DMS 273 (cell line): ENCODE results near the gene UTF1.

Source experiments
- DNase-seq: peaks from one replicate; lab custom pipeline; 2025; ENCODE audit not compliant: unreplicated experiment; lab: John Stamatoyannopoulos, UW

UTF1 gene

DNA sequence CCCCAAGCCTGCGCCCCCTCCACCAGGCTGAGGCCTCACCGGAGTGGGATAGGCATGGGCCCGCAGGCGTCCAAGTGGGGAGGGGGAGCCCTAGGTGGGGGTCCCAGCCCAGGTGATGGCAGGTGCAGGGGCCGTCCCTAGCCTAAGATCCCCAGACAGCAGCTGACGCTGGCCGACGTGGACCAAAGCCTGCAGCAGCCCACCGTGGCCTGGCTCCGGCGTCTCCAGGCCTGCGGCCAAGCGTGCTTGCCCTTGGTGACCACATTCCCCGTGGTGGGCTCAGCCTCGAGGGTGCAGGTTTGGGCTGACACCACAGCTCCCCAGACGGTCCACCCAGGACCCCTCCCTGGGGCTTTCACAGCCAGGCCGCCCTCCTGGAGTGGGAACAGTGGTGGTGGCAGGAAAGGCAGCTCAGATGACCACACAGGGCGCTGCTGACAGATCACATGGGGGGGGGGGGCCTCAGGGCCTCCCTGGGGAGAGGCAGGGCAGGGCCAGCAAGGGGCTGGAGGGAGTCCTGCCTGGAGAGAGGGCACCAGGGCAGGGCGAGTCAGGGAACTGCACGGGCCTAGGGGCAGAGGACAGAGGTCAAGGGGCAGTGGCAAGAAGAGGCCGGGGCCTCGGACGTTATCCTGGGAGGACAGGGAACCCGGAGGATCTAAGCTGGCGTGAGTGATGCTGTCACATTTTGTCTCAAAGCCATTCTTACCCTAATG is 47.4 kb downstream of the UTF1 start:
- DNase-seq: no peak

- no peak for DNase-seq
Measured at GRCh38 chr10:133277993-133278576, 48.1 kb downstream of the UTF1 start.

DNA sequence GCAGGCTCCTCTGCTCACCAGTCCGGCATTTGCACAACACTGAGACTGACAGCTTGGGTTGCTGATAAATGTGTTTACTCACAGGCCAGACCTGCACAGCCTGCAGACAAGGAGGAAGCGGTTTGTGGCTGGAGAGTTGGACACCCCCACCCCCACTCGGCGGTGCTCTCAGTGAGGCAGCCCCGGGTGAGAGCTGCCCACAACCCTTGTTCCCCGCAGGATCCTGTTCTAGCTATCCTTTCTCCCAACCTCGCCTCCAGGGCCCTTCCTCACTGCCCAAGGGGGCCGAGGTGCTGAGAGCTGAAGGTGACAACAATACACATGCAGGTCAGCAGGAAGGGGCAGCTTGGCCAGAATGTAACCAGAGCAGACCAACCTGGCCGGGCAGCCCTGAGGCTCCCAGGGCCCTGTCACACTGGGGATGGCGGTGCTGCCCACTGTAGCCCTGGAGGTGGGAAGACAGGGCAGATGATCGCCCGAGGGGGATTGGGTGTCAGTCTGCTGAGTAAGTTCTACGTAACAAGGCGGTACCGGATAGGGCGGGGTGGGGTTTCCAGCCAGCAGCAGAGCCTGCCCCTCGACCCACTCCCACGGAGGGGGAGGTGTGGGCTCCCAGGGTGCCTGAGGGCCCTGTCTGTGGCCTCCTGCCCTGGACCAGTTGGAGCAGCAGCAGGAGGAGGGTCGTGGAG is 48.7 kb downstream of the UTF1 start:
- no peak for DNase-seq

DNA sequence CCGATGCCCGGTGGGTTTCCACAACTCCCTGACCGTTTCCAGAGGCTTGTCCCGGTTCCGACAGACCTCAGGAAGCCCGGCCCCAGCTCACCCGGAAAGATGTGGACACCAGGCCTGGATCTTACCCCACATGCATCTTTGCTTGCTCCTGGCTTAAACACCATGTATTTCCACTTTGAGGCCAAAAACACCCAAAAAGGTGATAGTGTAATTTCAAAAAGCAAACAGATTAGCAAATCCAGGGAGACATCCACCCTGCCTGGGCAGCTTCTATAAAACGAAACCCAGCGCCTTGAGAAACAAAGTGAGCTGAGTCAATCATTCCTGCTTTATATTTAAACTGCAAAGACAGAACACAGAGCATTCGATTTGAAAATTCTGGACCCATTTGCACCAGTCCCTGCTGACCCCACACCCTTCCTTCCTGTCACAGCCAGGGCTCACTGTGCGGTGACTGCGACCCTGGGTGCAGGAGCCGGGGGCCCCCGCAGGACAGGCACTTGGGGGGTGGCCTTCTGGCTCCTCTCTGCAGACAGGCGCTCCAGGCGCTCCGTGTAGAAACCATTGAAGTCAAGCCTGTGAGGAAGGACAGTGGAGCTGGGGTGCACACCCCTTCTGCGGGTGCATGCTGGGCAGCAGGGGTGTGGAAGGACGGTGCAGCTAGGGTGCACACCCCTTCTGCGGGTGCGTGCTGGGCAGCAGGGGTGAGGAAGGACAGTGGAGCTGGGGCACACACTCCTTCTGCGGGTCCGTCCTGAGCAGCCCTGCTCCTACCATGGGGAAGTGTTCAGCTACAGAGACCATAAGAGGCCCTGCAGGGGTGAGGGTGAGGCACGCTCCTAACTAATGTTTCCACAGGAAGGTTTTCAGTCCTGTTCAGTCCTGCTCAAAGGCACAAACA is 49.6 kb downstream of the UTF1 start:
- no peak for DNase-seq

DNA sequence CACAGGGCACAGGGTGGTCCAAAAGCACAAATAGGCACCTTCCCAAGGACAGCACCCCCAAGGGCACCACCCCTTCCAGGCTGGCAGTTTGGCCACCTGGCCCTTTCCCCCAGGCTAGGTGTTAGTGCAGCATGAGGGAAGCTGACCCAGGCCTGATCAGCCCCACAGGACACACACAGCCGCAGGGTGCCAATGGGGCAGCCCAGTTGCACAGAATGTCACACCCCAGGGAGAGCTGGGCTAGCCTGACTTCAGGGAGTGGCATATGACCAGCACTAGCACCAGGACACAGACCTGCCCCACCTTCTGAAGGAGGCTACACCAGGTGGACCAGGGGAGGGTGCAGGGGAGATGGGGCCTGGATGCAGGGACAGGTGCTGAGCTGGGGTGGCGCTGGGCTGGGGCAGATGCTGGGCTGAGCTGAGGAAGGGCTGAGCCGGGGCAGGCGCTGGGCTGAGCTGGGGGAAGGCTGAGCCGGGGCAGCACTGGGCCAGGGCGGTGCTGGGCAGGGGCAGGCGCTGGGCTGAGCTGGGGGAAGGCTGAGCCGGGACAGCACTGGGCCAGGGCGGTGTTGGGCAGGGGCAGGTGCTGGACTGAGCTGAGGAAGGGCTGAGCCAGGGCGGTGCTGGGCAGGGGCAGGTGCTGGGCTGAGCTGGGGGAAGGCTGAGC is 50.5 kb downstream of the UTF1 start:
- DNase-seq: no peak

- no peak for DNase-seq
Measured at GRCh38 chr10:133281084-133281483, 51.1 kb downstream of the UTF1 start.
